LHCN-M2 (cell line): ENCODE measurements around the gene CCDC92. TPM values are rescaled to one million over a fixed set of nuclear protein-coding genes. Genes with fewer than 3 reads are reported as not detected.
"Not testable (repeated sequence)": the region's sequence is repeated elsewhere in the genome, so short reads cannot be mapped to it uniquely, and the experiment has no call there.

ENCODE experiments used
- DNase-seq: peaks from one replicate; pipeline ENCODE4 v3.0.0-alpha.2; 2012; ENCODE audit warnings: low read depth
- total RNA-seq: library from RNA; depleted of rRNA; stranded (reverse); fragments of >200 nt; gene quantifications from 2 replicates; pipeline ENCODE4 v1.2.3, GENCODE V29; 2014

The CCDC92 gene
- total RNA-seq, 1 experiment from 2014 or later, result 16.4 TPM

DNA sequence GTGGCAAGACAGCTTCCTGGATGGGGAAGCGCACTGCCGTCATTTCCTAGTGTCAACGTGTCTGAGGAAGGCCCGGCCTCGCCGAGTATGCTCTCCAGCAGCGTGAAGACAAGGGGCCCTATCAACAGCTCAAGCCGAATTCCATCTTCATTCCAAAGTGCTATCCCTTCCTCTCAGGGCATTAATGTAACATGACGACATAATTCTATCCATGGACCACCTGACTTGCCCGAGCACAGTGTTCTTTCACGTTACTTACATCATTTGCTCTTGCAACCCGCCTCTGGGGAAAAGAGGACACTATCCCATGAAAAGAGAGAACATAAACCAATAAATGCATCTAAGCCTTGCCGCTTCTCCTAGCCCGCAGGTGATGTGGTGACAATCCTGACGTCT, 22.9 kb downstream of the CCDC92 start:
- DNase-seq, result no peak

DNA sequence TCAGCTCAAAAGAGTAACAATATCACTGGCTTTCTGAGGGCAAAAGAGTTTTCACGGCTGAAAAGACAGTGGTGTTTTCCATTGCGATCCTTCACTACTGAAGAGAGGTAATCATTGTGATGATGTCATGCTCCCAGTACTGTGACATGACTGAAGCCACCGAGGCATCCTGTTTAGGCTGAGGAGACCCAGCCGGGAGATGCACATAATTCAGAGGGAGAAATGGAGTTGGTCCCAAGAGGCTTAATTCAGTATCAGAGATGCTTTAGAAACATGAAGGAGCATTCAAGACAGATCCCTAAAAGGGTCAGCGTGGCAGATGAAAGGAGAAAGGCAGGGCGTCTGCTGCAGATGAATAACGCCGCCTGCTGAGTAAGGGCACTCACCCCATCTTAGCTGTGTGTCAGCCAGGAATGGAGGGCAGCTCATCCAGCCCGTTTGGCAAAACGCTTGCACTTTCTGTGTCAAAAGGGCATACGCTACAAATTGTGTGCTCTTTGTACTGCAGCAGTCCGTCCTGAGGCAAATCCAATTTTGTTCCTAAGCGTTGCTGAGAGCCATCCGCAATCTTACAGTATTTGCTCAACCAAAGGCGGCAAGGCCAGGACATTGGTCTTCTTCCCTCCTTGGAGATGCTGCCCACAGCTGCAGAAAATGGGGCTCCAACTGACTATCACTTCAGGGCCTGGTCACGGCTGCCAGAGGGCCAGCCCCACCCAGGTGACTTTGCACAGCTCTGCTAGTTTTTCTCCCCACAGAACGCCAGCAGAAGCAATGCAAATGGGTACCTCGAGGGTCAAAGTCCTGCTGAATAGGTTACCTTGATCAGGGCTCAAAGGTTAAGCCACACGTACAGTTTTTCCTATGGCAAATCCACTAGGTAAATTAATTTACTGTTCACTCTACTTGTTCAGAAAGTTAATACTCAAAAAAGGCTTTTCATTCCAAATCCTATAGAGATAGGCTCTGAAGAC, 23.5 kb downstream of the CCDC92 start:
- no peak for DNase-seq

DNA sequence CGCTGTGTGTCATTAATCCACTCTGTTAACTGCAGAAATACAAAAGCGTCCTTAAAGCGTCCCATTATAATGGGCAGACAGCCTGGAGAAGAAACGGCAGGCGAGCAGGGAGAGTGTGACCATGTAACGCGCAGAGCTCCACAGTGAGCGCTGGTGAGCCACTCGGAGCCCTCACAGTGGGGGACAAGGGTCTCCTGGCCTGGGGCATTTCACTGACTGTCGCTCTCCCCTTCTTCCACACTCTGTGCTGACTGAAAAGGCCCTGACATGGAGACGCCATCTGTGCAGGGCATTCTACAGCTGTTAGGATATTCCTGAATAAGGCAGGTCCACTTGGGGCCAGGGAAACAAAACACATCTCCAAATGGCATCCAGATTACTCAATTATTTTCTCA, 24.2 kb downstream of the CCDC92 start:
- DNase-seq, result no peak

DNA sequence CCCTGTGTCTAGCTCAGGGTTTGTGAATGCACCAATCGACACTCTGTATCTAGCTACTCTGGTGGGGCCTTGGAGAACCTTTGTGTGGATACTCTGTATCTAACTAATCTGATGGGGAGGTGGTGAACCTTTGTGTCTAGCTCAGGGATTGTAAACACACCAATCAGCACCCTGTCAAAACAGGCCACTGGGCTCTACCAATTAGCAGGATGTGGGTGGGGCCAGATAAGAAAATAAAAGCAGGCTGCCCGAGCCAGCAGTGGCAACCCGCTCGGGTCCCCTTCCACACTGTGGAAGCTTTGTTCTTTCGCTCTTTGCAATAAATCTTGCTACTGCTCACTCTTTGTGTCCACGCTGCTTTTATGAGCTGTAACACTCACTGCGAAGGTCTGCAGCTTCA, 25.1 kb downstream of the CCDC92 start:
- DNase-seq, result not testable (repeated sequence)

DNA sequence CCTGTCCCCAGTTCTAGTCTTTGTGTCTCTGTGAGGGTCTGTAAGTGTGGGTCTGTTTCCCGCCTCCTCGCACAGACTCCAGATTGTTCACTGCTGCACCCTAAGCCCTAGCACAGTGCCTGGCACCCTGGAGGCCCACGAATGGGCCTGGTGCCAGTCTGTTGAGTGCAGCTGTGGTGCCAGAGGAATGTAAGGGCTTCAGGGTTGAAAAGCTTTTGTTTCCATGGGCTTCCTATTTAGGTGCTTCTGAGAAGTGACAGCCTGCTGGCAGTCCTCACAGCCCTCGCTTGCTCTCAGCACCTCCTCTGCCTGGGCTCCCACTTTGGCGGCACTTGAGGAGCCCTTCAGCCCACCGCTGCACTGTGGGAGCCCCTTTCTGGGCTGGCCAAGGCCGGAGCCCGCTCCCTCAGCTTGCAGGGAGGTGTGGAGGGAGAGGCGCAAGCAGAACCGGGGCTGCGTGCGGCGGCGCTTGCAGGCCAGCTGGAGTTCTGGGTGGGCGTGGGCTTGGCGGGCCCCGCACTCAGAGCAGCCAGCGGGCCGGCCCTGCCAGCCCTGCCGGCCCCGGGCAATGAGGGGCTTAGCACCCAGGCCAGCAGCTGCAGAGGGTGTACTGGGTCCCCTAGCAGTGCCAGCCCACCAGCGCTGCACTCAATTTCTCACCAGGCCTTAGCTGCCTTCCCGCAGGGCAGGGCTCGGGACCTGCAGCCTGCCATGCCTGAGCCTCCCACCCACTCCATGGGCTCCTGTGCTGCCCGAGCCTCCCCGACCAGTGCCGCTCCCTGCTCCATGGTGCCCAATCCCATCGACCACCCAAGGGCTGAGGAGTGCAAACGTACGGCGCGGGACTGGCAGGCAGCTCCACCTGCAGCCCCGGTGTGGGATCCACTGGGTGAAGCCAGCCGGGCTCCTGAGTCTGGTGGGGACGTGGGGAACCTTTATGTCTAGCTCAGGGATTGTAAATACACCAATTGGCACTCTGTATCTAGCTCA, 25.8 kb downstream of the CCDC92 start:
- not testable (repeated sequence) for DNase-seq

DNA sequence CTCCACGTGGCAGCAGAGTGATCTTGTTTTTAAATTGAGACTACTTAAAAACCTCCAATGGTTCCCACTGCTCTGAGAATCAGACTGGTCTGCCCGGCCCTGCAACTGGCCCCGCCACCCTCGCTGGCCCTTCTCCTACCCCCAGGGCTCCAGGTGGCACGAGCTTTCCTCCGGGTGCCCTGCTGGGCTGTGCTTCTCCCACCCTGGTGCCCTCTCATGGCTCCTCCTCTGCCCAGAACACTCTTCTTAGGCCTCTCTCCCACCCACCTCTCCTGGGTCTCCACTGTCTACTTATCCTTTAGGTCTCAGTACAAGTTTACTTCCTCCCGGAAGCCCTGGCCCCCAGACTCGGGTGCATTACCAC, 26.5 kb downstream of the CCDC92 start:
- DNase-seq, result no peak

DNA sequence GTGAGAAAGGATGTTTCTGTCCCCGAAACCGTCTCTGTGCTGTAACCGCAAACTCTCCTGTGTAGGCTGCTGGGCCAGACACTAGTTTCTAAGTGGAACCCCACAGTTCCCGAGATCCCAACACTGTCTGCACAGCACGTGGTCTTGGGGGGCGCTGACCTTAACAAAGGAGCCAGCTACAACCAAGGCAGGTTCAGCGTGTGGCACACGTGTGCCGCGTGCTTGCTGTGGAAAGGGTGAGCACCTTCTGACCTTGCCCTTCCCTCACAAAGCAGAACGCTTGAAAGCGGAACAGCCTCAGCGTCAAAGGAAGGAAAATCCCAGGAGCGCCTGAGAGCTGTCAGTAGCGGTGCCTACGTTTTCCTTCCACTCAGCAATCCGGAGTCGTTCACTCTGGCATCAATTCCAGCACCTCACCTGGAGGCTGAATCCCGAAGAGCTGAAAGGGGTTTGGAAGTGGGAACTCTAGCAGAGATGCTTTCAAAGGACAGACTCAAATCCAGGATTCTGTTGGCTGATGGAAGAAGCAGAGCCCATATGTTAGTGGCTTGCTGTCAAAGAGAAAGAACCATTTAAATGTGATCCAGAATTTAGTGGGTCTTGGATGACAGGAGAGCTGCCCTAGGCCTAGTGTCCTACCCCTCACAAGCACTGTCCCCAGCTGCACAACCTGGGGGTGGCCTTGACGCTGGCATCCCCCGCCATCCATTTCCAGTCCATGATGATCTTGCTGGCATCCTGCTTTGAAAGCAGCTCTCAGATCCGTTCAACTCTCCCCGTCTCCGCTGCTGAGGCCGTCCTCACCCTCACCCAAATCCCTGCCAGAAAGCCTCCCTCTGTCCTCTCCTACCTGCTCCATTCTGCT, 27.1 kb downstream of the CCDC92 start:
- no peak for DNase-seq

DNA sequence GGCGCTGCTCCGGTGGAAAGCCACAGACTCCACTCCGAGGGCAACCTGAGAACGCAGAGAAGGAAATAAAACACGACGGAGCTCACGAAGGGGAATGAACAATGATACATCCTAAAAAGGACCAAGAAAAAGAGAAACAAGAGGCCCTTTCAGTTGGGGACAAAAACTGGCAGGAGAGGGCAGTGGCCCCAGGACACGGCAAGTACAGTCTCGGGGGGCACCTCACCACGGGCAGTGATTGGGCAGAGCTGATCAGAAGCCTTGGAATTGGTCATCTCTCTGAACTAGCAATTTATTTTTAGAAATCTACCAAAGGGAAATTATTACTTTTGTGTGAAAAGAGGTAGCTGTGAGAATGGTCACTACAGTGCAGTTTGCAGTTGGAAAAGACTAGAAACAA, 27.9 kb downstream of the CCDC92 start:
- DNase-seq, result no peak

DNA sequence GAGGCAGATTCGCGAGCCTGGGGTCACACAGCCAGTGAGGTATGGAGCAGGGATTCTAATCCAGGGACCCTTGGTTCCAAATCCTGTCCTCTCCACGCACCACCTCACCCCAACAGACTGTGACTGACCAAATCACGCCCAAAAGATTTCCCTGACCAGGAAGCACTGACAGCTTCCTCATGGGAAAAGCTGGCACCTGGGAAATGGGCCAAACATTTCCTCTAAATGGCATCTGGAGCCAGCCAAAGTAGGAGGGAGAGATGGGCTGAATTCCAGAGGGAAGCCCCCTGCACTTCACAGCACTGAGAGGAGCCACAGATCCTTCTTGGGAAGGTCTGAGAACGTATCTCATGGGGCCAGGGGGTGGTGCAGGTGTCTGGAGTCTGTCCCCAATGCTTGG, 28.8 kb downstream of the CCDC92 start:
- peak; percentile 11 for DNase-seq

DNA sequence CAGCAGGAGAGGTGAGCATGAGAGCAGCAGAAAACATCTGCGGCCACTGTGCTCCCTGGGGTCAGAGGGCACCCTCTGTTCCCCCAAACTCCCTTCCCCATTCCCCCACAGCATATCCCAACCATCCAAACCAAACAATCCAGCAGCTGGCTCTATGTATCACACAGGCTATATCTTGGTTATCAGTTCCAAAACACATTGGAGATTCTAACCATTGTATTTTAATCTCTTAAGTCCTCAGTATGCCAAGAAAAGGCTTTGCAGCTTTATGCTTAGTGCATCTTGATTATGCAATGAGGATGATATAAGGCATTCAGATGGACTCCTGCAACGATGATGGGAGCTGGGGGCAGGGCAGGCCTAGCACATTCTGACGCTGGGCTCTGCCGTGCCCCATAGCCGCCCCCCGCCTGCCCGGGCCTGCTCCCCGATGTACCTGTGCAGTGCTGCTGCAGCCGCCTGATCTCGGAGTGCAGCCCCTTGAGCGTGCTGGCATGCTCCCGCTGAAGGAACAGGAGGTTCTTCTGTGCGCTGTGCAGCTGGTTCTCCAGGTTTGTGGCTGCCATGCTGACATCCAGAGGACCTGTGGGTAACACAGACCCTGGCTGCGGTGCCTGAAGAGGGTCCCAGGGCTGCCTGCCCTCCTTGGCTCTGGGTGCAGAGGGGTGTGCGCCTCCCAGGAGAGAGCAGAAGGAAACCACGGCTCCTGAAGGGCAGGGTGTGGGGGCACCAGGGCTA, 29.6 kb downstream of the CCDC92 start:
- peak; percentile 76 for DNase-seq

DNA sequence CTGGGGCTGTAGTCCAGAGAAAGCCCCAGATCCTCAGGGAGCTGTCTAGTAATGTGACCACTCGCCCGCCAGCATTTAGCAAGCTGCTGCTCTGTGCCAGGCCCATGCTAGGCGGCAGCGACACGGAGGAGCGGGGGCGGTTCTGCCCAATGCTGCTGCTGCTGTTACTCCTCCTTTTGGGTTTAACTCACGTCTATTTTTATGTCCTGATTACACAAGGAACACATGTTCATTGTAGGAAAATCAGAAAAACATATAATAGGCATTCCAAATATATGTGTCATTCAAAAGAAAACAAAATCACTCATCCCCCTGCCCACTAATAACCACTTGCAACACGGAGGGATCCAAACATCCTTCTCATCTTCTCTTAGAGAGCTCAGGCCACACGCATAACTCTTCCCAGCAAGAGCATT, 30.4 kb downstream of the CCDC92 start:
- DNase-seq, result peak; percentile 97

DNA sequence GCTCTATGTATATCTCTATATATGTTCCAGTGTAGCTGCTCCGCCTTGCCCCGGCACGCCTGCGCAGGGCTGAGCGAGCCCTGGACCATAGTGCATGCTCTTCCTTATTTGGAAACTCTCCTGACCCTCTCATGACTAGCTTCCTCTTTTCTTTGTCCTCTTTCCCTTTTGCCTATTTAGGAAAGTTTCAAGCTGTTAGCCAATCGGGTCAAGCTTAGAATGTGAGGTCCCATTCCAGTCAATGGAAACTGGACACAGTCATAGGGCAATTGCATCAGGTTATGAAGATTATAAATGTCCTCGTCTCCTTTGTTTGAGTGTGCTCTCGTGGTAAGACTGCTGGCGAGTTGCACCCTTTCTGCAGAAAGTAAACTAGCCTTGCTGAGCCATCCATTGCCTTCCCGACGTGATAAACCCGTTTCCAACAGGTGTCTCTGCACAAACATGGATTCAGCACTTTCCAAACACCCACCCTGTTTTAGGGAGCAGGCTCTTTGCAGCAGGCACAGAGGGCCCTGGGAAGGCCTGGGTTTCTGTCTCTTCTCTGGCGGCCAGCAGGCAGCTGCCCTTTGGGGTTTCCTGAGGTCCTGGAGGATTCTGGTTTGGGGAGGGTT, 30.9 kb downstream of the CCDC92 start:
- no peak for DNase-seq

DNA sequence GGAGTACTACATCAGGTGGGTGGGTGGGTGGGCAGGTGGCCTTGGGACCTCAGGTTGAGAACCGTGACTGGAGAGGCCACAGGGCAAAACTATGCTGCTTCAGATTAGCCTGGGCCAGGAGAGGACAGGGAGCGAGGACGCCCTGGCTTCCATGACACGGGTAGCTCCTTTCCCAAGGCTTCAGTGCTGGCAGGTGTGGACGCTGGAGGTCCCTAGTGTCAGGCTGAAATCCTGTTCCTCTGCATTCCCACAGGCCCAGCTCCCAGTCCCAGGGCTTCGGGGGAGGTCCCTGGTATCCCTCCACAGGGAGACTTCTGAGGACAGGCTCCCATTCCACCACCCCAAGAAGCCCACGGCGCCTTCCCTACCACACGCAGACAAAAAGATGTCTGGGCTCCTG, 31.6 kb downstream of the CCDC92 start:
- no peak for DNase-seq

DNA sequence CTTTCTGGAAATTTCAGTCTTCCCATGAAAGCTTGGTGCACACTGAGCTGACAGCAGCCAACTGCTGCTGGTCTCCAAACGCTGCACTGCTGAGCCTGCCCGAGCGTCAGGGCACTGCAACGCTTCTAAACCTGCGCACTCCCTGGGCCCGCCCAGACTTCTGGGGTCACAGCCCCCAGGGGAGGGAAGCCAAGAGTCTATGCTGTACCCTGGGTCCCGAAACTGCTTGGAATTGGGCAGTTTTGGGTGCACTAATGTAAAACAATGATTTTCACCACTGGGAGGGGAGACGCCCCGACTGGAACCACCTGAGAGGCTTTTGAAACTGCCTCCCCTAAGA, 32.0 kb downstream of the CCDC92 start:
- DNase-seq, result no peak

DNA sequence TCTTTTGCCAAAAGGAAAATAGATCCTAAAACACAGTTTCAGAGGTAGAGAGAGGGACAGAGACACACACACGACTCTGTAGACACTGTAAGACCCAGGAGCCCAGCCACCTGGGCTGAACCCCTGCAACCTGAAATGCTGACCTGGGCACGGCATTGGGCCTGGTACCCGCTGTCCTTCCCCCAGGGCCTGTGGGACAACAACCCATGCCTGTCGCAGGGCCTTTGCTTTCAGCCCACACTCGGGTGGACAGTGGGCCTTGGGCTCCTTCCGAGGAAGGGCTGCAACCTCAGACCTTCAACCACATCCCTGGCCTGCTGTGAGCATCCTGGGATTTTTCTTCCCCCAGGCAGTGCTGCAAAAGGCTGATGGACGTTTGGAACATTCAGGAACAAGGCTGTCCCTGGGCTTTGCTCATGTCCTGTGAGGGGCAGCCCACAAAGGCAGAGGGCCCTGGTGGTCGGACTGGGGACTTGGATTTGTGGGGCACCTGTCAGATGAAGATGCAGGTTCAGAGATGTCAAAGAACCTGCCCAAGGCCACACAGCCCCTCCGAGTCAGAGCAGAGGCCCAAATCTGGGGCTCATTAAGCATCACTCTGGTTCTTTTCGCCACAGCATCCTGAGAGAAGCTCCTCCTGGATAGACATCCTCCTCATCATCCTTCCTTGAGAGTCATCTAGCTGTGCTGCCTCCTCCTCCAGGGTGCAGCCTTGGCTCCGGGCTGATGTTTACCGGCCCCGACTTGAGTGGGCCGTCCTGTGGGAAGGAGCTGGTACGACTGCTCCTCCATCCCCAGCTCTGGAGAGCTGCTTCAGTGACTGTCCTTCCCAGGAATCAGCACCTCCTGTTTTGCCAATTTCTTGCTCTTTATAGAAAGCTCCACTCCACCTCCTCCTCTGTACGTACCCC, 32.7 kb downstream of the CCDC92 start:
- DNase-seq, result no peak

DNA sequence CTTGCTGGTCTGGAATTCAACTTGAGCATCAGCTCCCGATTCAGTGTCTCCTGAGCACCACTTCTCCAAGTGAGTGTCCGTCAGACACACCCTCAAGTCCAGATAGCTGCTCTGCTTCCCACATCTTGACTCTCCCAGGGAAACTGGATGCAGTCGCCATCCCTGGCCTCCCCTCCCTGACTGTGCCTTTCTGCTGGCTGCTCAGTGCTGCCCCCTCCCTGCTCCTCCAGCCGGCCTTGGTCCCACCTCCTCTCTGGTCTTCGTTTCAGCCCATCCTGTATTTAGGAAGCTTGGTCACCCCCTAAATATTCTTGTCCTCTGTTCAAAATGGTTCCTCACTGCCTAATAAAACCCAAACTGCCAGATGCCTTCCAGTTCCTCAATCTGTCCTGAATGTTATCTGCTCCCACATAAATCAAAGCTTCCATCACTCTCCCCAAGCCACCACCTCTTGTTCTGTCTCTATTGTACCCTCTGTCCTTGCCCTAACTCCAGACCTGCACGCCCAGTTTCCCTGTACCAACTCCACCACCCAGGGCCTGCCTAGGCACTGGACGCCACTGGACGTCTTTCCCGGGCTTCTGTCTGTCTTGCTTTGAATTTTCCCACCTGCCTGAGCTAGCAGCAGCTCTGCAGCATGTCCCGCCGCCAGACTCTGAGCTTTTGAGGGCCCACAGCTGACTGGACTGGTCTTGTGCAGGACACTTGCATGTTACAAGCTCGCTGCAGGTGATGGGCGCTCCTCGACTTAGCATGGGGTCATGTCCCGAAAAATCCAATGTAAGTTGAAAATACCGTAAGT, 33.8 kb downstream of the CCDC92 start:
- no peak for DNase-seq

DNA sequence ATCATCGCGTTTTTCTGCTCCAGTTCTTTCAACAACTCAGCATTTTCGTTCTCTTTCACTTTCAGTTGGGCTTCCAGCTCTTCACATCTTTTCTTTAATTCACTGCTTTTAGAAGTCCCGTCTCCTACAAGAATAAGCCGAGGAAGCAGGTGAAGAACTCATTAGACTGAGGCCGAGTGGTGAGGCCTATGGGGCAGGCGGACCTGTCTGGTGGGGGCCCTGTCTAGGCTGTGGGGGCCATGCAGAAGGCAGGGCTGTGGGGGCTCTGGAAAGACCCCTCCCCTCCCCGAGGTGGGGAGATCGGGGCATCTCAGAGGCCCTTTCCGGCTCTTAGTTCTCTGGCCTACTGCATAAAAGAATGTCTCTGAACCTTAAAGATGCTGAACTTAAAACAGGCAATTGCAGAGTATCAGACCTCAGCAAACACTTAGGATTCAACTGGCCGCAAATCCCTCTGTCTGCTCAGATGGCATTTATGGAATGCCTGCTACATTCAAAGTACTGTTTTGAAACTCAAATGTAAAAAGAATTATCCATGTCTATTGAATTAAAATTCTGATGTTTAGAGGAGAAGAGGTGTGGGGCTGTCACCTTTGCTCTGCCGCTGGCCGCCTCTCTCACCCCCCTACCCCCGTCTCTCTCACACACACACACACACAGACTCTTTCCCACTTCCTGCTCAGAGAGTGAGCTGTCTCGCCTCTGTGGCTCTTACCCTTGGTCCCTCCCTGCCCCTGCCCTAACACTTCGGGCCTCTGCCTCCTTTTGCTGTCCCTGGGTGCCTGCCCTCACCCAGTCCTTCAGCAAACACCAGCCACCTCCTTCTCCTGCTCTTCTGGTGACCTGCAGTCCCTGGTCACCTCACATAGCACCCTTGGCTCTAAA, 34.7 kb downstream of the CCDC92 start:
- DNase-seq, result no peak
